GM21526 (cell line): Measurements from ENCODE around the gene MLYCD.
A peak's percentile ranks its signal among the peaks of the same experiment; 100 is the strongest.

Experiments used
- ATAC-seq: cut with Tn5 transposase; IDR thresholded peaks from one replicate; pipeline ENCODE4 v1.9.1; 2021; ENCODE audit warnings: moderate library complexity; ENCODE audit not compliant: unreplicated experiment, low FRiP score

MLYCD gene

GRCh38 chr16:83898463-83899271 lies at the start of gene MLYCD:
MLYCD (plus strand) TSS chr16:83899115; CDS start chr16:83899145, 30 bp downstream.
- peak; percentile 85 for ATAC-seq

GRCh38 chr16:83849421-83849820 lies 49.5 kb upstream of the MLYCD start:
- ATAC-seq: no peak

- no peak for ATAC-seq
Observed at GRCh38 chr16:83850947-83851346, 48.0 kb upstream of the MLYCD start.

GRCh38 chr16:83851473-83851872 lies 47.4 kb upstream of the MLYCD start:
- ATAC-seq: no peak

- no peak for ATAC-seq
Observed at GRCh38 chr16:83852774-83853173, 46.1 kb upstream of the MLYCD start.

GRCh38 chr16:83853834-83854233 lies 45.1 kb upstream of the MLYCD start:
- no peak for ATAC-seq

- no peak for ATAC-seq
Observed at GRCh38 chr16:83854420-83854819, 44.5 kb upstream of the MLYCD start.

GRCh38 chr16:83856792-83857191 lies 42.1 kb upstream of the MLYCD start:
- ATAC-seq: no peak

GRCh38 chr16:83859265-83859664 lies 39.6 kb upstream of the MLYCD start:
- no peak for ATAC-seq

GRCh38 chr16:83862661-83863060 lies 36.3 kb upstream of the MLYCD start:
- no peak for ATAC-seq

- ATAC-seq: no peak
Observed at GRCh38 chr16:83863682-83864081, 35.2 kb upstream of the MLYCD start.

GRCh38 chr16:83870830-83871229 lies 28.1 kb upstream of the MLYCD start:
- ATAC-seq: no peak

- ATAC-seq: no peak
Observed at GRCh38 chr16:83878838-83879237, 20.1 kb upstream of the MLYCD start.

GRCh38 chr16:83882163-83882885 lies 16.6 kb upstream of the MLYCD start:
- no peak for ATAC-seq

GRCh38 chr16:83886199-83886971 lies 12.5 kb upstream of the MLYCD start:
- ATAC-seq: no peak

GRCh38 chr16:83887080-83887479 lies 11.8 kb upstream of the MLYCD start:
- no peak for ATAC-seq

GRCh38 chr16:83887564-83887963 lies 11.4 kb upstream of the MLYCD start:
- ATAC-seq: no peak

GRCh38 chr16:83888672-83889044 lies 10.3 kb upstream of the MLYCD start:
- ATAC-seq: no peak

GRCh38 chr16:83890359-83890758 lies 8.6 kb upstream of the MLYCD start:
- ATAC-seq: no peak

- no peak for ATAC-seq
Observed at GRCh38 chr16:83891742-83892141, 7.2 kb upstream of the MLYCD start.

- no peak for ATAC-seq
Observed at GRCh38 chr16:83895243-83895642, 3.7 kb upstream of the MLYCD start.
